Astrocyte of the hippocampus (primary cell): ENCODE measurements around the gene RERE.
"Not testable (repeated sequence)": the region's sequence is repeated elsewhere in the genome, so short reads cannot be mapped to it uniquely, and the experiment has no call there.

Experiments
- DNase-seq: peaks from one replicate; pipeline ENCODE4 v3.0.0; 2011; ENCODE audit warnings: low read depth, low spot score

Gene RERE

DNA sequence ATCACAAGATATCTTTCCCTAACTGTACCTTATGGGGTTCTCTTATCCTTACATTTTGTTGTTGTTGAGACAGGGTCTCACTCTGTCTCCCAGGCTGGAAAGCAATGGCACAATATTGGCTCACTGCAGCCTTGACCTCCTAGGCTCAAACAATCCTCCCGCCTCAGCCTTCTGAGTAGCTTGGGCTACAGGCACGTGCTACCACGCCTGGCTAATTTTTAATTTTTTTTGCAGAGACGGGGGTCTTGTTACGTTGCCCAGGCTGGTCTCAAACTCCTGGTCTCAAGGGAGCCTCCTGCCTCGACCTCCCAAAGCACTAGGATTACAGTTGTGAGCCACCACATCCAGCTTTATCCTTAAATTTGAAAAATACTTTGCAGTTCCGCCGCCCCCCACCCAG lies 10.4 kb downstream of the RERE start:
- DNase-seq: no peak

DNA sequence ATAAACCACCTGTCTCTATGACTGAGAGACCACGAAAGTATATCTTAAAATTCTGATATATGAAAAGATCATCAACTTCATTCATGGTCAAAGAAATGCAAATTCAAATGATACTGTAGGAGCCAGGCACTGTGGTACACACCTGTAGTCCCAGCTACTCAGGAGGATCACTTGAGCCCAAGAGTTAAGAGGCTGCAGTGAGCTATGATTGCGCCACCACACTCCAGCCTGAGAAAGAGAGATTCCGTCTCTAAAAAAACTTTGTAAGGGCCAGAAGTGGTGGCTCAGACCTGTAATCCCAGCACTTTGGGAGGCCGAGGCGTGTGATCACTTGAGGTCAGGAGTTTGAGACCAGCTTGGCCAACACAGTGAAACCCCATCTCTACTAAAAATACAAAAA lies 17.0 kb downstream of the RERE start:
- no peak for DNase-seq

DNA sequence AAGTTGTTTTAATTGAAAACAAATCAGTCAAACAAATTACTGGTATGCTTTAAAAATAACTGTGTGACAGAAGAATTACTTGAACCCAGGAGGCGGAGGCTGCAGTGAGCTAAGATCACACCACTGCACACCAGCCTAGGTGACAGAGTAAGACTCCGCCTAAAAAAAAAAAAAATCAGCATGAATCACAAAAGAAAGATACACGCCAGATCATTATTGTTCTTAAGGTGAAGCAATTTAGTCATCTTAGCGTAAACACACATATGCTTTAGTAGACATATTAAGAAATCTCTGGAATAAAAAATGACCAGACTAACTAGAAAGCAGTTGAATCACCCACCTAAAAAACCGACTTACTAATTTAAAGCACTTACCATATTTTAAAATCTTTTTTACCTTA lies 20.2 kb downstream of the RERE start:
- DNase-seq: no peak

DNA sequence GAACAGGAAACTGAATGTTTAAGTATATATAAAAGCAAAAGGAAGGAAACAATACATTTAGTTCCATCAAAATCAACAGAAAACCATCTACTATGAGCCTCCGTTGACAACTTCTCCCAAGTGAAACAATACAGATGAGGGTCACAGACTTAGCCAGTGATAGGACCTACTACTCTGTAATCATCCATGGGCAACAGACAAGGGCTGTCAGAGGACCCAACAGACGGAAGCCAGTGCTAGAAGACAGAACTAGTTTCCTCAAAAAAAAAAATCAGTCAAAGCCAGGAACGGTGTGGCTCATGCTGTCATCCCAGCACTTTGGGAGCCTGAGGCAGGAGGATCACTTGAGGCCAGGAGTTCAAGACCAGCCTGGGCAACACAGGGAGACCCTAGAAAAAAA lies 20.6 kb downstream of the RERE start:
- DNase-seq: no peak

DNA sequence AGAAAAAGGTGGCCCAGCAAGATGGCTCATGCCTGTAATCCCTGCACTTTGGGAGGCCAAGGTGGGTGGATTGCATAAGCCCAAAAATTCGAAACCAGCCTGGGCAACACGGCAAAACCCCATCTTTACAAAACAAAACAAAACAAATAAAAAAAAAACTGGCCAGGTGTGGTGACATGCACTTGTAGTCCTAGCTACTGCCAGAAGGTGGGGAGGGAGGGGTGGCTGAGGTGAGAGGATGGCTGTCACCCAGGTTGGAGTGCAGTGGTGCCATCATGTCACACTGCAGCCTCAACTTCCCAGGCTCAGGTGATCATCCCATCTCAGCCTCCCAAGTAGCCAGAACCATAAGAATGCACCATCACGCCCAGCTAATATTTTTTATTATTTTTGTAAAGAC lies 22.8 kb downstream of the RERE start:
- no peak for DNase-seq

DNA sequence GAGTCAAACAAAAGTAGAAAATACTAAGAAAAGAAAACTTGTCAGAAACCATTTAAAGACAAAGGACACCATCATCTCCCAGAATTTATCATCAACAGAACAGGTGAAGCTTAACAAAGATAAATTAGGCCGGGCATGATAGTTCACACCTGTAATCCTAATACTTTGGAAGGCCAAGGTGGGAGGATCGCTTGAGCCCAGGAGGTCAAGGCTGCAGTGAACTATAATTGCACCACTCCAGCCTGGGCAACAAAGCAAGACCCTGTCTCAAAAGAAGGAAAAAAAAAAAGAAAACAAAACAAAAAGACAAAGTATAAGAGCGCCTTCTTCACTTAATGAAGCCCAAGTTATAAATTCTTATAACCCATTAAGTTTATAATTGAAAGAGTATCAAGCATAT lies 25.6 kb downstream of the RERE start:
- DNase-seq: no peak

GRCh38 chr1:8790987-8791386 lies 26.5 kb downstream of the RERE start:
- DNase-seq: peak; percentile 59

DNA sequence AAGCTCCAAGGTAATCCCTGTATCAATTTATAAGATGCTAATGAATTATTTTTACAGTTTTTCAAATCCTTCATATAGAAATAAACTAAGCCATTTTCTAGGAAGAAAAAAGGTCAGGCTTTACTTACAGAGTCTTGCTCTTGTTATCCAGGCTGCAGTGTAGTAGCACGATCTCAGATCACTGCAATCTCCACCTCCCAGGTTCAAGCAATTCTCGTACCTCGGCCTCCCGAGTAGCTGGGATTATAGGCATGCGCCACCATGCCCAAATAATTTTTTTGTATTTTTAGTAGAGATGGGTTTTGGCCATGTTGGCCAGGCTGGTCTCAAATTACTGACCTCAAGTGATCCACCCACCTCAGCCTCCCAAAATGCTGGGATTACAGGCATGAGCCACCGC lies 27.0 kb downstream of the RERE start:
- no peak for DNase-seq

DNA sequence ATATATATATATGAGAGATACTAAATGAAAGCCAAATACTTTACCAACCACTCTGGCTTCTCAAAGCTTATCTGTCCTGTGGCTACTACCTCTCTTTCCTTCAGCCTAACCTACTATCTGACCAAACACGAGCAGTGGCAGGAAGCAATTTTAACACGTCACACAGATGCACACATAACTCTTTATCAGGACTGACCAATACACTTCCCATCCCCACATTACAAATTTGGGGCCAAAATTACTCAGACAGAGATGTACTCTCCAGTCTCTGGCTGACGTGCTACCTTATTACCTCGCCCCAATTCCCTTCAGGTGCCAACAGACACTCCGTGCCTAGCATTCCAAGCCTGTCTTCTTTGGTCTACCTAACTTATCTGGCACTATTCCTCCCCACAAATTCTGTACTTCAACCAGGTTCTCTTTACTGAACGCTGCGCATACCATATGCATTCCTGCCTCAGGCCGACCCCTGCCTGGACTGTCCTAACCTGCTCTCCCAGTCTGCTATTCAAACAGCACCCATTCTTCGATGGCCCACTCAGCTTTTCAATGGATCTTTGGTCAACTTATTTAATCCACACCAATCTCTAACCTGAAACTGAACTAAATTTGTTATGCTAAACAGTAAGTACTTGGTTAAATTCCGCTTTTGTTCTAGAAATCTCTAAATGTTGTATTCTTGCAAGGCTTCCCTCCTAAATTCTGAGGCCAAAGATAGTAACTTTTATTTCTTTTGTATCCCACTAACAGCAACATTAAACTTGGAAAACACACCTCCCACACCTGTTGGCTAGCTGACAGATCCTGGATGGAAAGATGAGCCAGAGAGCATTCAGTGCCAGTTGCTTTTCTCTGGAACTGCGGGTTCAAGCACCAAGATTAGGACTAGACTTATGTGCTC lies 27.9 kb downstream of the RERE start:
- no peak for DNase-seq

GRCh38 chr1:8787218-8787617 lies 30.2 kb downstream of the RERE start:
- no peak for DNase-seq

DNA sequence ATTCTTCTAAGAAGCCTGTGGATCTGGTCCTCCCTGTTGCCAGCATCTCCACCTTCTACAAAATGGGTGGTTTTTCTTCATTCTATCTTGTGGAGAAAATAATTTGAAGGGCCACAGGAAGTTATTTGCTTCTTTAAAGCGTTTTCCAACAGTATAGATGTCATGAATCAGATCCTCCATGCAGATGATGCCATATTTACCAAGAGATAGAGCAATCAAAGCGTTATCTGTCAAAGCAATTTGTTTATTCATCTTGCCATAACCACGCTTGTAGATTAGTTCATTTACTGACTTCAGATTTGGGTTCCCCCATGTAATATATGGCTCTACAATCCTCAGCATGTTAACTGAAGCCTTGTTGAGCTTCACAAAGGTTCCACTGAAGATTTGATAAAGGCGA lies 31.2 kb downstream of the RERE start:
- DNase-seq: not testable (repeated sequence)

DNA sequence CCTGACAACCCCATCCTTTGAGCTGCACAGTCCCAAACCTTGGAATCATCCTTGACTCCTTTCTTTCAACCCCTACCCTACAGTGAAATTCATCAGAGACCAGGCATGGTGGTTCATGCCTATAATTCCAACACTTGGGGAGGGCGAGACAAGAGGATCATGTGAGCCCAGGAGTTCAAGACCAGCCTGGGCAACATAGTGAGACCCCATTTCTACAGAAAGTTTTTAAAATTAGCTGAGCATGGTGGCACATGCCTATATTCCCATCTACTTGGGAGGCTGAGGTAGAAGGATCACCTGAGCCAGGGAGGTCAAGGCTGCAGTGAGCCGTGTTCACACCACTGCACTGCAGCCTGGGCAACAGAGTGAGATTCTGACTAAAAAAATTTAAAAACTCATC lies 34.5 kb downstream of the RERE start:
- no peak for DNase-seq

GRCh38 chr1:8782001-8782620 lies 35.3 kb downstream of the RERE start:
- no peak for DNase-seq

- DNase-seq: no peak
These were observed 37.0 kb downstream of the RERE start for GRCh38 chr1:8780405-8780804.

- no peak for DNase-seq
These were observed 39.6 kb downstream of the RERE start for GRCh38 chr1:8777867-8778266.

DNA sequence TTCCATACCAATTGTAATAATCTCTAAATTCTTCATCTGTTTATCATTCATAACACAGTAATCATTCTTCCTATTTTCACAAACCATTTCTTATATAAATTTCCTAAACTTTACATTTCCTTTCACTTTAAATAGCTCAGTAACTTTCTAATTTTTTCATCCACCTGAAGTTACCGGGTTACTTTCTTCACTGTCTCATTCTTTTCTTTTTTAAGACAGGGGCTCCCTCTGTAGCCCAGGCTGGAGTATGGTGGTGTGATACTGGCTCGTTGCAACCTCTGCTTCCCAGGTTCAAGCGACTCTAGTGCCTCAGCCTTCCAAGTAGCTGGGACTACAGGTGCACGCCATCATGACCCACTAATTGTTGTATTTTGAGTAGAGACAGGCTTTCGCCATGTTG lies 41.3 kb downstream of the RERE start:
- no peak for DNase-seq

- DNase-seq: no peak
These were observed 50.4 kb downstream of the RERE start for GRCh38 chr1:8767006-8767405.

DNA sequence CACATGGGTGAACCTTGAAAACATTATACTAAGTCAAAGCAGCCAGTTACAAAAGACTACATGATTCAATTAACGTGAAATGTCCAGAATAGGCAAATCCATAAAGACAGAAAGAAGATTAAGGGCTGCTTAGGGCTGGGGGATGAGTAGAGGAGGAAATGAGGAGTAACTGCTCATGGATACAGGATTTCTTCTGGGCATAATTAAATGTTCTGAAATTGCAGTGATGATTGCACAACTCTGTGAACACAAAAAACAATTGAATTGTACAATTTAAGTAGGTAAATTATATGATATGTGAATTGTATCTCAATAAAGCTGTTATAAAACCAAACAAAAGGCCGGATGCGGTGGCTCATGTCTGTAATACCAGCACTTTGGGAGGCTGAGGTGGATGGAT lies 52.2 kb downstream of the RERE start:
- no peak for DNase-seq

GRCh38 chr1:8764293-8764937 lies 53.0 kb downstream of the RERE start:
- DNase-seq: peak; percentile 47

DNA sequence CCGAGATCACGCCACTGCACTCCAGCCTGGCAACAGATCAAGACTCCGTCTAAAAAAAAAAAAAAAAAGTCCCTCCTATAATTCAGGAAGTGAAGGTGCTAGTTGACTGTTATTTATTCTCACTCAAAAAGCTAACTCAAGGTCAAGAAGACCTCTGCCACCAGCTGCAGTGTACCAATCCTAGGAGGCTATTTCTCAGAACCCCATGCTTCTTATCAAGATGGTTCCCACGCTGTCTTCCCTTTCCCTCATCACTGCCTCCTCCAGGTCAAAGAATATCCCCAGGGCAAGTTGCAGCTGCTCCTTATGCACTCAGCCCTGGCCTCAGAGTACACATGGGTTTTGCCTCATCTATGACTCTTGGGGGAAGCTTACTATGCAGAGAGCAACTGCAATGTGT lies 53.6 kb downstream of the RERE start:
- DNase-seq: no peak

DNA sequence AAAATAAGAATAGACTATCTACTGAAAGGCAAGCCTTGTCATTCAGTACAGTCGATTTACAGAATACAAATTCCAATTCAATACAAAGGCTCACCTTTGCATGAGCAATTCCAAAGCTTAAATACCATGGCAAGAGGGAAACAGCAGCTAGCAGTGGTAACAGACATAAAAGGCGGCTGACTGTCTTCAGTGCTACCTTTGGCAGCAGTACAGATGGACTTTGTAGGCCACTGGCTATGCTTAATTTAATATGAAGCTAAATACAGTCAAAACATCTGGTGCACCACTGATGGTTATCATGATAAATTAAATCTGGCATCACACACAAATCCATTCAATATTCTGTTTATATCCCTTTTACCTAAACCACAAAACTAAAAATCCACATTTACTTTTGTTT lies 62.4 kb downstream of the RERE start:
- DNase-seq: no peak

DNA sequence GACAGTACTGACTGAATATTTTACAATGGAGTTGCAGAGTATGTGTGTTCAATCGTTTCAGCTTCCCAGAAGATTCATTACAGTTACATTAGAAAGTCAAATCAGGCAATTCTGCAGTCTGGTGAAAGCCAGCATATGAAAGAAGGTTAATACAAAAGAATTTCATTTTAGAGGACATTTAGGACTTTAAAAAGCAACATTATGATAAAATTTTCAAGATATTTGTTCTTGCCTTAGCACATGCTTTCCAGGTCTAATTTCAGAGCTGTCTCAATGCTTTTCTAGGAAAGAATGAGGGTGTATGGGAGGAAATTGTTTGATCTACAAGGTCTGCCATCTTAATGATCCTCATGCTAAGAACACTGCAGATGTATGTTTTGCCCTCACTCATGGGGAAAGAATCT lies 63.2 kb downstream of the RERE start:
- DNase-seq: no peak

- DNase-seq: no peak
These were observed 63.7 kb downstream of the RERE start for GRCh38 chr1:8753736-8754135.
